HG03521 (cell line): ENCODE data around the gene INF2.

Experiments
- ATAC-seq: cut with Tn5 transposase; IDR thresholded peaks from one replicate; pipeline ENCODE4 v1.9.1; 2021; ENCODE audit warnings: mild to moderate bottlenecking, moderate library complexity; ENCODE audit not compliant: unreplicated experiment

INF2 gene

DNA sequence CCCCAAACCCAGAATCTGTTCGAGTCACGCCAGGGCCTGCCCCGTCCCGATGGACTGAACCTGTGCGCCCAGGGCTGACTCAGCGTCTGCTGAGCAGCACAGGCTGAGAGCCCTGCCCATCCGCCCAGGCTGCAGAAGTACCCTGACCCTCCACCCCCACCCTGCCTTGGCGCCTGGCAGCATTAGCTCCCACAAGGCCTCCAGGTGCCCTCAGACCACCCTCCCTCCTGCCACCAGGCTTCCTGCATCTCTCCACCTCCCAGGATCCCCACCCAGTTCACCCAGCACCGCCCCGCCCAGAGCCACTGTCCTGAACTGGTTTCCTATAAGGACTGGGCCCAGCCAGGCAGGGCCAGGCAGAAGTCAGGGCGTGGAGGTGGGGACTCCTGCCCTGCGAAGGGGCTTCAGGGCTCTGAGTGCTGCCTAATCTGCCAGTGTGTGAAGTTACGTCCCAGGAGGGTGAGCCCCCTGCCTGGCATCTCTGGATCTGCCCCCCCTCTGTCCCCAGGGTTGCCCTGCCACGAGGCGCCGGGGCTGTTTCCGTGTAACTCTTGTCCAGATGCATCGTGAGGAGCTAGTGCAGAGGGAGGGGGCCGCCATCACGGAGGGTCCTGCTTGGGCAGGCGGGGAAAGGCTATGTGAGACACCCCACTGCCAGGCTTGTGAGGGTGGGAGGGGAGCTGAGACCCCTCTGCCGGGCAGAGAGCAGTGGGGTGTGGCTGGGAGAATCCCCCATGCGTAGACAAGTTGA lies 43.7 kb downstream of the INF2 start:
- no peak for ATAC-seq

DNA sequence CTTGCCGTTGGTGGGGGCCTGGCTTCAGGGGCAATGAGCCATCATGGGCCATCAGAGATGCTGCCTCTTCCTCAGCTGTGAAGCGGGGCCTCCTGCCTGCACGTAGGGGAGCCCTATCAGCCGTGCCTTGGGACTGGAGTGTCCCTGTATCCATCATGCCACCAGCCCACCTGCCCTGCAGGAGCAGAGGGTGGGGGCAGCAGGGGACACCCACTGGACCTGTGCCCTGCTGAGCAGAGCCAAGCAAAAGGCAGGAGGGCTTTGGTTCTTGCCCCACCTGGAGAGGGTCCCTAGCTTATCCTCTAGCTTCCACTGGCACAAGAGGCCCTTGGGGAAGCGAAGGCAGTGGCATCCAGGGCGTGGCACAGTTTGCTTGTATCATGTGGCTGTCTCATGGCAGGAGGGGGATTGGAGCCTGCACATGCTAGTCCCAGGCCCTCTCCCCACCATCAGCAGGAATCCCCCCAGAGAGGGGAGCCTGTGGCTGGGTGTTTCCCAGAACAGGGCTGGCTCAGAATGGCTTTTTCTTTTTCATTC lies 44.7 kb downstream of the INF2 start:
- no peak for ATAC-seq

DNA sequence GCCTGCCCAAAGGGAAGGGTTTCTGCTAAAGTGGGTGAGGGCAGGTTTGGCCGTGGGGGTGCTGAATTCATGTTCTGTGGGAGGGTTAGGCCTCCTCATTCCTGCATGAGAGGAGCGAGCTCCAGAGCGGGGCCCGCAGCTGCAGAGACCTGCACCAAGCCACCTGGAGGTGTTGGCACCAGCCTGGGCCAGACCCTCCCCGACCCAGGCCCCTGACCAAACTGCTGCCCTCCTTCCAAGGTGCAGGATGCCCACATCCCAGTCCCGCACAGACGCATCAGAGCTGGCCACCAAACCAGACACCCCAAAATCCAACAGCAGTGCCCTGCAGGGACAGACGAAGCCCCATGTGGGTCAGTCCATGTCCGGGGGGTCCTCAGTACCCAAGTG lies 45.2 kb downstream of the INF2 start:
- ATAC-seq = no peak

DNA sequence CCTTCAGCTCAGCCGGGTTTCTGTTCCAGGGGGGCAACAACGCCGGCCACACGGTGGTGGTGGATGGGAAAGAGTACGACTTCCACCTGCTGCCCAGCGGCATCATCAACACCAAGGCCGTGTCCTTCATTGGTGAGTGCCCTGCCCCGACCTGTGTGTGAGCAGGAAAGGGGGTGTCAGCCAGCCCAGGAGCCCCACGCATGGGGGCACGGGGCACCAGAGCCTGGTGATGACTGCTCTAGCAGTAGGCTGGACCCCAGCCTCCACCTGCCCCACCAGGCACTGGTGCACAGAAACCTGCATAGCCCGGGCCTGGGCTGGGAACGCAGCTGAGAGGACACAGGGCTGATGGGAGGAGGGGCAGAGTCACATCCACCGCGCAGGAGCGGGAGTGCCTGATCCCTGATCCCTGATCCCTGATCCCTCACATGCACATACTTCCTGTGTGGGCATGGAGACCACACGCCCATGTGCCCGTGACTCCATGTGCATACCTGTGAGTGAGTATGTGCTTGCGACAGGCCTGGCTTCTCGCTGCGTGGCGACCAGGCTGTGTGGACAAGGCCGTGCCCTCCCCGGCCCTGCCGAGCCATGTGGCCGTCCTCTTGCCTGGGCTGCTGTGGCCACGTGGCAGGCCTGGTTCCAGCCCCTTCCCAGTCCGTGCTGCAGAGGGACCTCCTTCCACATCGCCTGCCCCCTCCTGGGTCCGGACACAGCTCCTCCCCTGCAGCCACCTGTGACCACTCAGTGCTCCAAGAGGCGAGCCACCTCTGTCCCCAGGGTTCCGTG lies 45.8 kb downstream of the INF2 start:
- ATAC-seq = no peak

DNA sequence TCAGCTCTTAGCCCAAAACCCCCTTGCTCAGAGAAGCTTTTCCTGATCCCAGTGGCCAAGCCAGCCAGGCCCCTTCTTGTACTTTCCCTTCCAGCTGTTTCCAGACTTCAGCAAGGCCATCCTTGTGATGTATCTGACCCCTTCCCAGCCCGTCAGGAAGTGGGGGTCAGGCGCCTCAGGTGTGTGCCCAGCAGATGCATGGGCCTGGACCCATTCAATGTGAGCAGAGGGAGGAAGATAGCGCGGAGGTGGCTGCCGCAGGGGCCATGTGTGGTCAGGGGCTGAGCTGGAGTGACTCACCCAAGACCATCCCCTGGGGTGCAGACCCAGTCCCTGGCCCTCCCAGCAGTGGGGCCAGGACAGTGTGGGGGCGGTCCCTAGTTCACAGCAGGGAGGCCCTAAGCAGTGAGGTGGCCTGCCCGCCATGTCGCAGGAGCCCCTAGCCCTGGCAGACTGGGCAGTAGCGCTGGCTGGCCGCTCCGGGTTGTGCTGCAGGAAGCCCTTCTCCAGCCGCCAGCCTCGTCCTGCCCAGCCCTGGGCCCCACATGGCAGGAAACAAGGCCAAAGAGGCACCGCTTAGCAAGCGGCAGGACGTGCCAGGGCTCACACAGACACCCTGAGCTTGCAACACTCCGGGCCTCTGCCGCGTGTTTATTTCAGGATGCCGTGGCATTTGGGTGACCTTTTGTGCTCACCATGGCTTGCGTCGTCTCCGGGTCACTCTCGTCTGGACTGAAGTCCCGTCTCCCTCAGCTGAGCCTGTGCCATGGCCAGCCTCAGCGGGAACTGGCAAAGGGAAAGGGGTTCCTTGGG lies 46.6 kb downstream of the INF2 start:
- ATAC-seq = no peak

DNA sequence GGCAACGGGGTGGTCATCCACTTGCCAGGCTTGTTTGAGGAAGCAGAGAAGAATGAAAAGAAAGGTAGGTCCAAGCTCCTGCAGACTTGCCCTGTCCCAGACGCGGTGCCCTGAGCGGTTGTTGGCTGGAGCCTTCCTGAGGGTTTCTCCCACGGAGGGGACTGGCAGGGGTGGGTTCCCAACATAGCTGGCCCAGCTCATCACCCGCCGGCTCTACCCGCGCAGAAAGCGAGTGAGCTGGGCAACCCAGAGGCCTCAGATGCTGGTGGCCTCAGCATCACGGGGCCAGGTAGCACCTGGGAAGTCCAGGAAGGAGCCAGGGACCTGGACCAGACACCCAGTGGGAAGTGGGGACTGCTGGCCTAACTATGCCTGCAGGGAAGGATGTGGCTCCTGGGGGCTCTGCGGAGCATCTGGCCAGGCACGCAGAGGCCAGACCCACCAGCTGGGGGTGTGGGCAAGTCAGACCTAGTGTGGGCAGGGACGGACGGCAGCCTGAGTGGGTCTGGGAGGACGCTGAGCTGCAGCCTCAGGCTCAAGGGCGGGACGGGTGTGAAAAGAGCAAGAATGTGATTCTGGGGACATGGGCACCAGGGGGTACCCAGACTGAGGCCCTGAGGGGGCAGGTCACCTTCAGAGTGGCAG lies 49.1 kb downstream of the INF2 start:
- ATAC-seq = no peak

DNA sequence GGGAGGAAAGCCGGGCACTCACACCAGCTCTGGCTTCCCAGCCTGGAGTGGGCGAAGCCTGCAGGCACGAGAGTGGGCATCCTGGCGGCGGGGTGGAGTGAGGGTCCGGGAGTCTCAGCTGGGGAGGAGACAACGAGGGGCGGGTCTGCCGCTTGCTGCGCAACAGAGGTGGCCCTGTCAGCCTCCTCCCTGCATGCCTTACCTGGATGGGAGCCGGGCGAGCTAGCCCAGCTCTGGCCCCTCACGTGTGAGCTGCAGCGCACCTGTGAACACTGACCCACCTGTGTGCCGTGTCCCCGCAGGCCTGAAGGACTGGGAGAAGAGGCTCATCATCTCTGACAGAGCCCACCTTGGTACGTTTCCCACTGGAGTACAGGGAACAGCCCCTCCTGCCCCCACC lies 49.6 kb downstream of the INF2 start:
- no peak for ATAC-seq

DNA sequence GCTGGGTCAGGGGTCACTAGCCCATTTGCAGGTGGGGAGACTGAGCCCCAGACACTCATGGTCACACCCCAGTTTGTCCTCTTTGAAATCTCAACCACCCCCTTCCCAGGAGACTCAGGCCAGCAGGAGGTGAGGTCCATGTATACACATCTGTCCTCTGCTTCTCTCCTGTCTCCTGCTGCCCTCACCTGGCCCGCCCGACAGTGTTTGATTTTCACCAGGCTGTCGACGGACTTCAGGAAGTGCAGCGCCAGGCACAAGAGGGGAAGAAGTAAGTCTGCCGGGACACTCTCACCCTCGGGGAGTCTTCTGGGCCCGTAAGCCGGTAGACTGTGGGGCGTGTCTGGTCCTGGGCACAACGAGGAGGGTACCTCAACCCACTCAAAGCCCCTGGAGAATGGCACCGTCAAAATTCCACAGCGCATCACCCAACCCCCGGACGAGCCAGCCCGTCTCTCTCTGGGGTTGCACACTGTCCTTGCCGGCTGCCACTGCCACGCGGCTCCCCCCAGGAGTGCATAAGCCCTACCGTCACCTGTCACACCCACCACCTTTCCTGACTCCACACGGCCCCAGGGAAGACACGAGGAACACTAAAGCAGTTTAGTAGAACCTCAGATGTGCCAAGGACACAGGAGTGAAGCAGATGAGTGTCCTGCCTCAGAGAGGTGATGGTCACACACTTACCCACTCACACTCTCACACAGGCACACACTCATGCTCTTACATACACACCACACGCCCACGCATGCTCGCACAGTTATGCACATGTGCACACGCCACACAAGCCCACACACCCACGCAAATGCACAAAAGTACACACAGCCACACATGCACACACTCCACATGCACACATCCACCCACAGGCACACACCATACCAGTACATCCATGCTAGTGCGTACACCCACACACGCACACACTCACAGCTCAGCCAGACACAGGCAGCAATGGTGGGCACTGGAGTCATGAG lies 50.4 kb downstream of the INF2 start:
- ATAC-seq = no peak

DNA sequence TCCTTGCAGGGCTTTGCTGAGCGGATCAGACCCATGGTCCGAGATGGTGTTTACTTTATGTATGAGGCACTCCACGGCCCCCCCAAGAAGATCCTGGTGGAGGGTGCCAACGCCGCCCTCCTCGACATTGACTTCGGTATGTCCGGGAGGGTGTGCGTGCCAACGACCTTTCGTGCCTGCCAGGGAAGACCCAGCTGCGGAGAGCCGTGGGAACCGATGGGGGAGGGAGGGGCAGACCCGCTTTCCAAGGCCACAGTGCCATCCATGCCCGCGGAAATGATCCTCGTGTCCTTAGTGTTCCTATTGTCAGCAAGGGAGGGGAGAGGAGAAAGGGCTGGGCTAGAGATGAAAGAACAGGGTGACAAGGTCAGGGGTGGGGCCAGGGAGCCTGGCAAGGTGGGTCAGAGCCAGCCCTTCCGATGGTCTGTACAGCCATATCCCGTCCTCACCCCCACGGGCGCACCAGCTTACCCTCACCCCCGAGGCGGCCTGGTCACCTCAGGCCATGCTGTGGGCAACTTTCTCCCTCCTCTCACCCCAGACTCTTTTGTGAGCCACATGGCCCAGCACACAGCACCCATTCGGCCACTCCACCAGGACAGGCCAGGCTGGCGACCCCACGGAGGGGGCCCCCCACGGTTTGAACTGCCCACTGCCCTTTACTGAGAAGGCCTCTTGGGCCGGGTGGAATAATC lies 51.8 kb downstream of the INF2 start:
- no peak for ATAC-seq

DNA sequence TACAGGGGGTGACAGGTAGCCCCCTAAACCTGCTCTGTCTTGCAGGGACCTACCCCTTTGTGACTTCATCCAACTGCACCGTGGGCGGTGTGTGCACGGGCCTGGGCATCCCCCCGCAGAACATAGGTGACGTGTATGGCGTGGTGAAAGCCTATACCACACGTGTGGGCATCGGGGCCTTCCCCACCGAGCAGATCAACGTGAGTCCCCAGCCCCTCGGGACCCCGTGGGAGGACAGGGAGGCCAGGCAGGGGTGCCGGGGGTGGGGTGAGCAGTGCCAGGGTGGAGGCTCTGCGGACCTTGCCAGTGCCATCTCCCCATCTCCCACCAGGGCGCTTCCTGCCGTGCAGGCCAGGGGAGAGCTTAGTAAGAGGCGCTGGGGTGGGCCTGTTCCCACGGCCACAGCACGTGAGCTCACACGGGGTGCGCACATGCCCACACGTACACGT lies 52.4 kb downstream of the INF2 start:
- no peak for ATAC-seq

DNA sequence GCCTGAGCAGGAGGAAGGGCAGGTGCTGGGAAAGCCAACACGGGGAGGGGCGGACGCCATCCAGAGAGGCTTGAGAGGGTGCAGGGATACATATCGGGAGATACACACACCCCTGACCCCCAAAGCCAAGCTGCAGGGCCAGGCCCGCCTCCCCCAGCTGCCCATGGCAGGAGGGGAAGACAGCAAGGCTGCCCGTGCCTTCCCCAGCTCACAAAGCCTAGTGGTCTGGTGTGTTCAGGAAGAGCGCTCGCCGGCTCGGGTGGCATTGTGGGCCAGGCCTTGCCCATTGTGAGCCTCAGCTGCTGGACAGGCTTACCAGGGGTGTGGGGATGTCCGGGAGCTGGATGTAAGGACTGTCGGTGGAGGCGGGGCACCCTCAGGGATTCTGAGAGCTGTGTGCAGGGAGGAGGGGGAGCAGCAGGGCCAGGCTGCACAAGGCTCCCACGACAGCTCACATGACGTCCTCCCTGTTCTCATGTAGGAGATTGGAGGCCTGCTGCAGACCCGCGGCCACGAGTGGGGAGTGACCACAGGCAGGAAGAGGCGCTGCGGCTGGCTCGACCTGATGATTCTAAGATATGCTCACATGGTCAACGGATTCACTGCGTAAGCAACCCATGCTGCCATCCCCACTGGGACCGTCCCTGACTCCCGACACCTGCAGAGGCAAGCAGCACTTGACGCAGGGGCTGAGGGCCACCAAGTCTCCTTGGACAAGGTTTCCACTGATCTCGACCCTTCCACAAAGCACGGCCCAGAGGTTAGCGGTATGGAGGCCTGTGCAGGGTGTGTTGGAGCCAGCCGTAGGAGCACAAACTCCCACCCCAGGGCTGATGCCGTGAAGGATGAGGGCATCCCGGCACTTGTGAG lies 53.4 kb downstream of the INF2 start:
- ATAC-seq = no peak

DNA sequence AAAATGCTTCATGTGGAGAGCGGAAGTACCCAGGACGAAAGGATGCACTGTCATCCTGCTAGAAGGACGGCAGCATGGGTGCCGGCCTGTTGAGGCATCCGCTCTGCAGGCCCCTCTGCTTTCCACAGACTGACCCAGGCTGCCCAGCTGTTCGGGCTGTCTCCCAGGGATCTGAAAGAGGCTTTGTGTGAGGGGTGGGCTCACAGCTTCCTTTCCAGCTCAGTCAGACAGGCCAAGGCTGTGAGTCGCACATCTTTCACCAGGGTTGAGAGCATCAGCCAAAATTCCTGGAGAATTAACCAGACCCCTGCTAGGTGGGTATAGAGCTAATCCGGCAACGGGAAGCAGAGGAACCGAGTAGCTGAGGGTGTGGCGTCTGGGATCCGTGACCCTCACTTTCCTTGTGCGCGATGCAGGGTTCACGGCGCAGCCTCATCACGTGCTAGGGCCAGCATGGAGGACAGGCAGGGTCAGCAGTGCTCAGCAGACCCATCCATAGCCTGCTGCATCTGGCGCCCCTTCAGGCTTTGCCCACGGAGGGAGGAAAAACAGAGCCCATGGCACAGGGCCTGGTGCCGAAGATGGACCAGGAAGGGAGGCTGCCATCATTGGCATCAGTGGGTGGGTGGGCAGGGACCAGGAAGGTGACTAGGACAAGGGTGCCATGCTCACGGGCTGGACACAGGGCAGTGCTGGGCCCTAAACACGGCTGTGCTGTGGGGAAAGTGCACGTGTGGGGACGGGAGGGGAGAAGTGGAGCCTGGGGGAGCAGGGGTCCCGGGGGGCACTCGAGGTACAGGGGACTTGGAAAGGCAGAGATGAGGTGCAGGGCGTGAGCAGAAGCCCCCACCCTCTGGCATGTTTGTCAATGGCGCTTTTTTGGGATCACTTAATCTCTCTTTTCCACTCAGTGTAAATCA lies 54.3 kb downstream of the INF2 start:
- no peak for ATAC-seq

DNA sequence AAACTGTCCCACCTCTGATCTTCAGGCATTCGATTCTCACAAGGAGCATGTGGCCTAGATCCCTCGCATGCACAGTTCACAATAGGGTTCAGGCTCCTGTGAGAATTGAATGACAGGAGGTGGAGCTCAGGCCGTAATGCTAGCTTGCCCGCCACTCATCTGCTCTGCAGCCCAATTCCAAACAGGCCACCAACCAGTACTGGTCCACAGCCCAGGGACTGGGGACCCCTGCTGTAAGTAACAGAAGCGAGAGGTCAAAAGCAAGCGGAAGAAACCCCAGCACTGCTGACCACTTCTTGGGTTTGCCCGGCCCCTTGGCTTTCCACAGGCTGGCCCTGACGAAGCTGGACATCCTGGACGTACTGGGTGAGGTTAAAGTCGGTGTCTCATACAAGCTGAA lies 55.1 kb downstream of the INF2 start:
- ATAC-seq = no peak

DNA sequence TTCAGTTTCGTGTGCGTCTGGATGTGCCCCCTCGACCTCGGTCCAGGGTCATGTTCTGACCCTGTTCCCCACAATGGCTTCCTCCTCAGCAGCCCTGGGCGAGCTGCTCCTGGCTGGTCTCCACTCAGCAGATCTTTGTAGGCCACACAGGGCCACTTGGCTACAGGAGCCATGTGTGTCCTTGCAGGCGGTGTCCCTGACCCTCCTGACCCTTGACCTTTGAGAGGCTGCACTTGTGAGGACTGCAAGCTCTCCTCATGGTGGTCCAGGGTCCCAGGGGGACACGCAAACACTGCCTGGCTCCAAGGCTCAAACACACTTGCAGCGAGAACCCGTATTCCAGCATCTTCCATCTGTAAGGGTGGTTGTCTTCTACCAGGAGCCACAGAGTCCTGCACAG lies 56.0 kb downstream of the INF2 start:
- ATAC-seq = no peak

DNA sequence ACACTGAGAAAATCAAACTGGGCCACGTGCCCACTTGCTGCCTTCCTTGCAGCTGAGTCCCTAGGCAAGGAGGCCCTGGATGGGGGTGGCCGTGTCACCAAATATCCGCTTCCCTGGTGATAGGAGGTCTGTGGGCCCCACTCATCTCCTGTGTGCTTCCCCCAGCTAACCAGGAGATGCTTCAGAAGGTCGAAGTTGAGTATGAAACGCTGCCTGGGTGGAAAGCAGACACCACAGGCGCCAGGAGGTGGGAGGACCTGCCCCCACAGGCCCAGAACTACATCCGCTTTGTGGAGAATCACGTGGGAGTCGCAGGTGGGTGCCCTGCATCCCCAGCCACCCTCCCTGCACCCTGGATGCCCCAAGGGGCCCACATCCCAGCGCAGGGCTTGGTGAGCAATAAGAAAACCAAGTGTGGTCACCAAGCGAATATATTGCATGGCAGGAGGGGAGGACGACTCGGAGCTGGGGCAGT lies 56.7 kb downstream of the INF2 start:
- ATAC-seq = no peak

DNA sequence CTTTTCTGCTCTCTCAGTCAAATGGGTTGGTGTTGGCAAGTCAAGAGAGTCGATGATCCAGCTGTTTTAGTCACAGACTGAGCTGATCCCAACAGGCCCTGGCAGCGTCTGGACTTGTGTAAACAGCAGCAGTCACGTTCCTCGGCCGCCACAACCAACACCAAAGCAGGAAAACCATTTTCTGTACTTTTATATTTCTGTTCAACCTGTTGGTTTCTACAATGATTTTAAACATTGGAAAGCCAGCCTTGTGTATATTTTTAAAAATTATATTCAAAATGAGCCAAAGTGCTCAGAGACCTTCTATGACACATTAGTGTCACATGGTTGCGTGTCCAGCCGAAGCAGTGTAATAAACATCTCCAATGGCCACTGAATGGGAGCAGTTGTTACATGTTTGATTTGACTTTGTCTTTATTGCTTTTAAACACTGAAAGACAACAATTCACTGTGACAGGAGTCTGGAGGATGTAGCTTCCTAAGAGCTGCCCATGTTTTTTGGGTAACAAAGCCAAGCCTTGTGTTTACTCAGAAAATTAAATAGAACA lies 57.6 kb downstream of the INF2 start:
- no peak for ATAC-seq

DNA sequence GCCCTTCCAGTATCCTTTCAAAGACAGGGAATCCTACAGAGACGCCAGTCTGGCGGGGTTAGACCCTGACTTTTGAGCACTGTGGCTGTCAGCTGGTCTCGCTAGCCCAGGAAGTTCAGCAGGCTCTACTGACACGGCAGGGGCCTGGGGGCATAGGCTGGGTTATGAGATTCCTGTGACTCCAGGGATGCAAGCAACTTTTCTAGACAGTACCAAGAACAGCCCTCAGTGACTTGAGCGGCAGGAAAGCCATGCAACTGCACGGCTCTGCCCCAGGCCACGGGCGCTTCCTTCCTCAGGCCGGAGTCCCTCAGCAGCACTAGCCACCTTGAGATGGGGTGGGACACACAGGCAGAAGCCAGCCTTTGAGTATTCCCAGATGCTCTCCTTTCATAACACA lies 58.5 kb downstream of the INF2 start:
- no peak for ATAC-seq
